ENCODE measurements around the gene PHACTR4. TPM values are rescaled to one million over a fixed set of nuclear protein-coding genes. Genes with fewer than 3 reads are reported as not detected.
A peak's percentile ranks its signal among the peaks of the same experiment; 100 is the strongest.
"Not testable (repeated sequence)": the region's sequence is repeated elsewhere in the genome, so short reads cannot be mapped to it uniquely, and the experiment has no call there.

PHACTR4 gene
- total RNA-seq, 1 experiment from 2014 or later = 7.5 TPM

DNA sequence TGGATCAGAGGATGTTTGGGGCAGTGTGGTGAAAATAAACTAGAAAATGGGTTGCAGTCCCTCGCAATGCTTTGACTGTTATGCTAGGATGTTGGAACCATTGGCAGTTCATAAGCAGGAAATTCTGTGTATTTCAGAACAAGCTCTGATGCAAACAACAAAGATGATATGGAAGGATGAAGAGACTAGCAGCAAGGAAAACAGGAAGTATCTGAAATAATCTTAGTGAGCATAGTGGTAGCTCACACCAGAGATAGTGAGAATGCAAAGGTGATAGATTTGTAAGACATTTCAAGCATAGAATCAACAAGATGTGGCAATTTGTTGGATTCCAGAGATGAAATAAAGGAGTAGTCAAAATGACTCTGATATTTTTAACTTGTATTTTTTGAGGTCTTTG lies 125.2 kb downstream of the PHACTR4 start:
- DNase-seq (ENCODE audit: low spot score) = no peak

DNA sequence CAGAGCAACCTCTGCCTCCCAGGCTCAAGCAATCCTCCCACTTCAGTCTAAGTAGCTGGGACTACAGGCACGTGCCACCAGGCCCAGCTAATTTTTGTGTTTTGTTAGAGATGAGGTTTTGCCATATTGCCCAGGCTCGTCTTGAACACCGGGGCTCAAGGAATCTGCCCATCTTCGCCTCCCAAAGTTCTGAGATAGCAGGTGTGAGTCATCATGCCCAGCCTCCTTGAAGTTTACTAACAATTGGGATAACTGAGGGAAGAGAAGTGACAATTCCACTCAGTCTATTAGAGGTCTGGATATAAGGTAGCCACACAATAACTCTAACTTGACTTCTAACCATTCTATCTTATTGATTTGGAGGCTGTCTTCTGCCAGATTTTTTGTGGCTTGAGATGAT lies 130.0 kb downstream of the PHACTR4 start:
- no peak for DNase-seq (ENCODE audit: low spot score)

DNA sequence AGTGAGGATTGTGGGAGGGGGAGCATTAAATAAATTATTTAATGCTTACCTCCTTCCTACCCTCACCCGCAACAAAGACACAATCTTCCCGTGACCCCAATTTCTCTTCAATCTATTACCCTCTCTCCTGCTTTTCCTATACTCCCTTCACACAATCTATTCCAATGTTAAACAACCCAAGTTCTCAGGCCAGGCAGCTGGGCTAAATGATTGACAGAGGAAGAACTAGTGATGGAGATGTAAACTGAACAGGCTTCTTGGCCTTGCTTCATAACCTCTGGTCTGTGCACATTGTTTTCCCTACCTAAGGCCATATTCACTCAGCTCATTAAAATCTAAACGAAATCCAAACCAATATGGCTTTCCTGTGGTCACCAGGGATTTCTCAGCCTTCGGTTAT lies 132.4 kb downstream of the PHACTR4 start:
- no peak for DNase-seq (ENCODE audit: low spot score)

- no peak for DNase-seq (ENCODE audit: low spot score)
Observed at GRCh38 chr1:28503117-28503516, 133.6 kb downstream of the PHACTR4 start.

DNA sequence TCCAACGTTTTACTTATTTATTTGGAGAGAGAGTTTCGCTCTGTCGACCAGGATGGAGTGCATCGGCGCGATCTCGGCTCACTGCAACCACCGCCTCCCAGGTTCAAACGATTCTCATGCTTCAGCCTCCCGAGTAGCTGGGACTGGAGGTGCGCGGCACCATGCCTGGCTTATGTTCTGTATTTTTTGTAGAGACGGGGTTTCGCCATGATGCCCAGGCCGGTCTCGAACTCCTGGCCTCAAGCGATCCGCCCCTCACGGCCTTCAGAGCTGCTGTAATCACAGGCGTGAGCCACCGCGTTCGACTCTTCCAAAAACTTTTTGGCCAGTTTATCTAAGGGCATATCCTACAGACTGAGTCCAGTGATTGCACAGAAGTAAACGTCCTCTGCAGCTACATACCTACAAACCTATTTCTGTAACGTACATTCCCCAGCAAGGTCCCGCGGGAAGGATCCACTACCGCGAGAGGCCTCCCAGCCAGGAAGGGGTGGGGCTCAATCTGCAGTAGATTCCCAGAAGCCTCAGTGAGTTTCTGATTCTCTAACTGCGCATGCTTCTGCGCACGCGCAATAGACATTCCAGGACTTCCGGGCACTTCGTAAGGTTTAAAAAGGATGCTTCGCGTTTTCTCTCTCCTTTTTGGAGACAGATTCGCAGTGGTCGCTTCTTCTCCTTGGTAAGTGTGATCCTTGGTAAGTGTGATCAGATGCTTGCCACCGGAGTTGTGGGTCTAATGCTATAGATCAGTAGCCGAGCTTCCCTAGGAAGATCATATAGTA lies 136.1 kb downstream of the PHACTR4 start, which contains the start of gene RCC1:
RCC1 (plus strand) TSS at position 638 of the 782 bp plus-strand sequence. CDS start 23,824 bp downstream, outside the sequence.
- peak; percentile 100 for DNase-seq (ENCODE audit: low spot score)

DNA sequence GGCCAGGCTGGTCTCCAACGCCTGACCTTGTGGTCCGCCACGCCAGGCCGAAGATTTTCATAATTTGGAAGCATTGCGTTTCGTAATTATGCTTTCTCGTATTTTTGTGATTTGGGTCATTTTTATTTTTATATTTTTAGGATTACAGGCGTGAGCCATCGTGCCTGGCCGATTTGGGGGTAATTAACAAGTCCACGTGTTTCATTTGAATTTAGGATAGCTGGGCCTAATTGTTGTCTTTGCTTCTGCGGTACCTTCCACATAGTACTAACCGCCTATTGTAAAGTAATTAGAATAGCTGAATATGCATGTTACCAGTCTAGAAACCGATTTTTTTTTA lies 137.3 kb downstream of the PHACTR4 start:
- DNase-seq (ENCODE audit: low spot score) = no peak

- no peak for DNase-seq (ENCODE audit: low spot score)
Observed at GRCh38 chr1:28507247-28507645, 137.7 kb downstream of the PHACTR4 start.

GRCh38 chr1:28507646-28508434 lies 138.3 kb downstream of the PHACTR4 start:
- no peak for DNase-seq (ENCODE audit: low spot score)

DNA sequence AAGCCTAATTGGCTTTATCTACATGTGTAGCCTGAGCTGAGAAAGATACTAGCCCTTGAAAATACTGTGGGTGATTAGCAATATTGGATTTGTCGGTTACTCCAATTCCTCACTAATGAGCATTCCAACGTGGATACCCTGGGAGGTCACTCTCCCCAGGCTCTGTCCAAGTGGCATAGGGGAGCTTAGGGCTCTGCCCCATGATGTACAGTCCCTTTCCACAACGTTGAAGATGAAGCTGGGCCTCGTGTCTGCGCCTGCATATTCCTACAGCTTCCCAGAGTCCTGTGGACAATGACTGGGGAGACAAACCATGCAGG lies 138.9 kb downstream of the PHACTR4 start:
- DNase-seq (ENCODE audit: low spot score) = no peak

DNA sequence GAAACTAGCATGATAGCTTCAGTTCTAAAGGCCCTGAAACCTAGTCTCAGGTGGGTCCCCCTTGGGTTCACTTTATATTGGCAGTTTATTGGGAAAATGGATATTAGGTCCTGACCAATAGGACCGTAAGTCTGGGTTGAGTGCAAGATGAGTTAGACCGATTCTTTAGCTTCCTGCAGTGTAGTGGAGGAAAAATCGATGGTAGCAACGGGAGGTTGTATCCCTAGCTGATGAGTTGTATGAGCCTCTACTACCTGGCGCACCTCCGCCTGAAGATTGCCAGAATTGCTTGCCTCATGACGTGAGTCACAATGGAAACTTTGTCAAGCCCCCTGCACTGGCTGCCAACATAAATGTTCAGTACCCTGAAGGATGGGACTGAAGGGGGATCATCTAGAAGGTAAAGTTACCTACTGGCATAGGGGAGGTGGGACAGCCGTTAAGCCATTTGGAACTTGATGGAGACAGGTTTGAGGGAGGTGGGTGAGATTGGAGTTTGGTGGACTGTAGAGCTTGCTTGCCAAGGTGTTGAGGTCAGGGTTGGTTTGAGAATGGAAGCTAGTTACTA lies 140.2 kb downstream of the PHACTR4 start:
- DNase-seq (ENCODE audit: low spot score) = peak; percentile 44

- peak; percentile 70 for DNase-seq (ENCODE audit: low spot score)
Observed at GRCh38 chr1:28510273-28510969, 140.9 kb downstream of the PHACTR4 start.

- DNase-seq (ENCODE audit: low spot score) = no peak
Observed at GRCh38 chr1:28510970-28511440, 141.5 kb downstream of the PHACTR4 start.

DNA sequence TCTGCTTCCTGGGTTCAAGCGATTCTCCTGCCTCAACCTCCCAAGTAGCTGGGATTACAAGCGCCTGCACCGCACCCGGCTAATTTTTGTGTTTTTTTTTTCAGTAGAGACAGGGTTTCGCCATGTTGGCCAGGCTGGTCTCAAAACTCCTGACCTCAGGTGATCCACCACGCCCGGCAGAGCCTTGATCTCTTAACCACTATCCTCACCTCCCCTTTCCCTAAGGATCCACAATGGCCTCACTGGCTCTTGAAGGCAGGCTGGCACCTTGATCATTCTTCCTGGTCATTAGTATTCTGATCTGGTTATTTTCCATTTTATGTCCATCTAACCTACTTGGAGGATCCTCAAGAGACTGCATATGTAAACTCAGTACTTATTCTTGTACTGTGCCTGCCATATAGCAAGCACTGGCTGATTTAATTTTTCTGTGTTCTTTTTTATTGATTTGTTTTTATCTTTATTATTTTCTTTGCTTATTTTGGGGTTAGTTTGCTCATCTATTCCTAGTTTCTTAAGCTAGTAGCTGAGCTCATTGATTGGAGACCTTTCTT lies 142.6 kb downstream of the PHACTR4 start:
- no peak for DNase-seq (ENCODE audit: low spot score)

GRCh38 chr1:28514445-28514933 lies 144.9 kb downstream of the PHACTR4 start:
- not testable (repeated sequence) for DNase-seq (ENCODE audit: low spot score)

GRCh38 chr1:28516518-28516956 lies 147.0 kb downstream of the PHACTR4 start:
- no peak for DNase-seq (ENCODE audit: low spot score)

DNA sequence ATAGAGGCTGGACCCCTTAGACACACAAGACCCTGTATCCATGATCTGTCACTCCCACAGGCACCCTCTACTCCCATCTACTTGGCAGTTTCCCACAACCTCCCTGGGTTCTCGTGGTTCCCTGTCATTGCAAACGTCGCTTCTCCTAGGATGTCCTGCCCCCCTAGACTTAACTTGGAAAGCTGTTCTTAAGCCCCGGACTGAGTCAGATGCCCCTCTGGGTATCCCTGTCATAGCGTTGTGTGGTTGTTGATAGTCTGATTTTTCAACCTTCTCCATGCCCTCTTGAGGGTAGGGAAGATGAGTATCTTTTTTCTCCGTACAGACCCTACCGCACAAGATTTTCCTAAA lies 148.1 kb downstream of the PHACTR4 start:
- no peak for DNase-seq (ENCODE audit: low spot score)

- peak; percentile 92 for DNase-seq (ENCODE audit: low spot score)
Observed at GRCh38 chr1:28518000-28518744, 148.6 kb downstream of the PHACTR4 start.

DNA sequence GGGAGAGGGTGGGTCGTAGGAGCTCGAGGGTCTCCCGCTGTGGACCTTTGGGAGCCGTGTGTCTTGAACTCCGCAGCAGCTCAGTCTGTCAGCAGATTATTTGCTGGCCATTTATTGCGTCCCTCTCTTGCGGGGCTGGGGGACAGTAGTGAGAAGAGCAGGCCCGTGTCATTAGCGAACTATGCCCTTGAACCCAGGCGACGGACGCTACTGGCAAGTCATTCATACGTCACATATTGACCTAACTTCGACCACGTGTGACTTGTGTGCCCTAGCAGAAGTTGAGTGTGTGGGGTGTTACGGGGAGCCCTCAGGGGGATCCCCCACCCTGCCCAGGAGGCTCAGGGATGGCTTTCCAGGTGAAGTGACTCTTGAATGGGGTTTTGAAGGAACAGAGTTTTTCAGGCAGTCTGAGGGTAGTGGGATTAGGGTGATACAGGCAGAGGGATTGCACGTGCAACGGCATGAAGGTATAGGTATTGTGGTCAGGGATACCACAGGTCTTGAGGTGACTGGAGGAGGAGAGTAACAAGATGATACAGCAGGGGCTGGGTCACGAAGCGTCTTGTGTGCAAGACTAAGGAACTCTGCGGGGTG lies 149.3 kb downstream of the PHACTR4 start:
- peak; percentile 65 for DNase-seq (ENCODE audit: low spot score)

GRCh38 chr1:28519946-28520725 lies 150.6 kb downstream of the PHACTR4 start:
- DNase-seq (ENCODE audit: low spot score) = no peak

Measured in HT-29 (cell line).